ENCODE results near the gene HBP1.
"Not testable (repeated sequence)": the region's sequence is repeated elsewhere in the genome, so short reads cannot be mapped to it uniquely, and the experiment has no call there.

HBP1 gene

GRCh38 chr7:107185716-107186115 lies 16.9 kb downstream of the HBP1 start:
- no peak for DNase-seq (ENCODE audit: low read depth)

DNA sequence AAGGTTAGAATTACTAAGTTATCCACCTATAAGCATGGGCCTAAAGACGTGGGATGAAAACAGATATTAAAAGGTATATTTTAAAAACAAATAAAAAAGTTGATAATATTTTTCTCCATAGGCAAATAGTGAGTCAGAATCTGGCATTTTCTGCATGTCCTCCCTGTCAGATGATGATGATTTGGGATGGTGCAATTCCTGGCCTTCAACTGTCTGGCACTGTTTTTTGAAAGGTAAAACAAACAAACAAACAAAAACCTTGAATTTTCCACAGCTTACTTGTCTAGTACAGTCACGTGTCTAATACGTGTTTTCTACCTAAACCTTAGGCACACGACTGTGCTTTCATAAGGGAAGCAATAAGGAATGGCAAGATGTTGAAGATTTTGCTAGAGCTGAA lies 17.4 kb downstream of the HBP1 start:
- DNase-seq (ENCODE audit: low read depth), result no peak

GRCh38 chr7:107187774-107188173 lies 19.0 kb downstream of the HBP1 start:
- DNase-seq (ENCODE audit: low read depth), result no peak

DNA sequence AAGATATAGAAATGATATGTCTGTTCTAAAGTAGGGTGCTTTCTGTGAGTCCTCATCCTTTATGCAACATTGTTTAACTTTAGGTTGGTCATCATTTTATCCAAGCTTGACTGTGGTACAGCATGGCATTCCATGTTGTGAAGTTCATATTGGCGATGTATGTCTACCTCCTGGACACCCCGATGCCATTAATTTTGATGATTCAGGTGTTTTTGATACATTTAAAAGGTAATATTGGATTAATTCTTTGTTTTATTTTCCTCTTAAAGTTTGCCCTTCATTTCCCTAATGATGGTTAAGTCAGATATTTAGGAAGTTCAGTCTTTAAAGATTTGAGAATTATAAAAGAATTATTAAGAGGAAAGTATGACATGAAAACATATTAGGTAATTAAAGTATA lies 21.3 kb downstream of the HBP1 start:
- DNase-seq (ENCODE audit: low read depth), result no peak

DNA sequence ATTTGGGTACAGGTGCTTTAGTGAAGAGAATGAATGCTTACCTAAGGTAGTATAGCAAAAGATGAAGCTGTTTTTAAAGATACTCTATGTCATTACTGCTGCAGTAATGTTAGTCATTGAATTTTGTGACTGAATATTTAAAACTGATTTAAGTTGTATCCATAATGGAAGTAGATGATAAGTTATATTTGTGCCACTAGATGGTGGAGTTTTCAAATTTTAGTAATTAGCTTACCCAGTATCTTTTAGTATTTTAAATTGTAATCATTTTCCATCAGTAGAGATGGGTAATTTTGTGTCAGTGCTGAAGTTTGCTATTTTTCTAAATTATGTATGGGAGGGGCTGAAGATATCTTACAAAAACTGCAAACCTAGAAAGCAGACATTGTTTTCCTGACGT lies 25.2 kb downstream of the HBP1 start:
- no peak for DNase-seq (ENCODE audit: low read depth)

GRCh38 chr7:107196834-107197610 lies 28.2 kb downstream of the HBP1 start:
- DNase-seq (ENCODE audit: low read depth), result no peak

GRCh38 chr7:107201795-107202450 lies 33.1 kb downstream of the HBP1 start:
- peak; percentile 17 for DNase-seq (ENCODE audit: low read depth)

DNA sequence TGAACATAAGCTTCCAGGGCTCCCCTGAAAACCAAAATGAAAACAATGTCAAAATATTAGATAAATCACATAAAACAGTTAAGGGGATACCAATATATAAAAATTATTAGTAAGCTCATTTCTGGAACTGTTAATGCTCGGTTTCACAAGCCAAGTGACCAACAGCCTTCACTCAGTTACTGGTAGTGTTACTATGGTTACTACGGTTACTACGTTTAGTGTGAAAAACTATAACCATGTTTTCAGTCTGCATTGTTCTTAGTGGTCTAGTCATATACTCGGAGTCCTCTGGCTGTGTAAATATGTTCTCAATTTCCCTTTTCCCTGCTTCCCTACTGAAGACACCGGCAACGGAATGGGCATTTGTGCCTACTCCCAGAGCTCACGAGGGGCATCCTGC lies 34.8 kb downstream of the HBP1 start:
- no peak for DNase-seq (ENCODE audit: low read depth)

GRCh38 chr7:107206136-107206535 lies 37.3 kb downstream of the HBP1 start:
- no peak for DNase-seq (ENCODE audit: low read depth)

DNA sequence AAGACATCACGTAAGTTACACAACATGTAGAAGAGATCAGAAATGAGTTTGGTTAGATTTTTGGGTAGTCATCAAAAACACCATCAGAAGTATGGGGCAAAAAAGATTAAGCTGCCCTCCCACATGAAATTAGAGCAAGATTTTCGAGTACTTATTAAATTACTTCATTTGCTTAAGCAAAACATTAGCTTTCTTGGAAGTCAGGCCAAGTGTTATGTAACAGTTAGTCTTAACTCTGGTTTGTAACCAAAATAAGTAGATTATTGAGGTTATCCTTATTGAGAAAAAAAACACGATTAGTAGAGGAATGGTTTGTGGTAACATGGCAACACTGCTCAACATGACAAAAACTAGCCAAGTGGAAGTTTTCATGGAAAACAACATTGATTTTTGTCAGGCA lies 37.9 kb downstream of the HBP1 start:
- DNase-seq (ENCODE audit: low read depth), result no peak

- DNase-seq (ENCODE audit: low read depth), result no peak
Observed at GRCh38 chr7:107207459-107207858, 38.7 kb downstream of the HBP1 start.

- DNase-seq (ENCODE audit: low read depth), result no peak
Observed at GRCh38 chr7:107208024-107208521, 39.3 kb downstream of the HBP1 start.

- DNase-seq (ENCODE audit: low read depth), result no peak
Observed at GRCh38 chr7:107208563-107208962, 39.8 kb downstream of the HBP1 start.

DNA sequence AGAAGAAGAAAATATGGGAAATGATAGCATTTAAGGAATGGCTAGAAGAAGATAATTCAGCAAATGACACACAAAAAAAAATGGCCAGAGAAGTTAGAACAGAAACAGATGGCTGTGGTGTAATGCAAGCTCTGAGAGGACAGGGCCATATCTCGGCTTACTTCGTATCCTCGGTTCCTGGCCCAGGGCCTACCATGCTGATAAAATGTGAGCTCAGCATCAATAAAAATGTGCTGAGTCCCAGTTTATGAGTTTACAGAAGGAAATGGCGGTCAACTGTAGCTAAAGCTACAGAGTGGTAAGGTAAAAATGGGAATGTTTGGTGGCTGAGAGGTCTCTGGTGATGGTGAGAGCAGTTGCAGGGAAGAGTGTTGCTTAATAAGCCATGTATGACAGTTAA lies 40.8 kb downstream of the HBP1 start:
- DNase-seq (ENCODE audit: low read depth), result no peak

GRCh38 chr7:107210400-107210799 lies 41.6 kb downstream of the HBP1 start:
- no peak for DNase-seq (ENCODE audit: low read depth)

DNA sequence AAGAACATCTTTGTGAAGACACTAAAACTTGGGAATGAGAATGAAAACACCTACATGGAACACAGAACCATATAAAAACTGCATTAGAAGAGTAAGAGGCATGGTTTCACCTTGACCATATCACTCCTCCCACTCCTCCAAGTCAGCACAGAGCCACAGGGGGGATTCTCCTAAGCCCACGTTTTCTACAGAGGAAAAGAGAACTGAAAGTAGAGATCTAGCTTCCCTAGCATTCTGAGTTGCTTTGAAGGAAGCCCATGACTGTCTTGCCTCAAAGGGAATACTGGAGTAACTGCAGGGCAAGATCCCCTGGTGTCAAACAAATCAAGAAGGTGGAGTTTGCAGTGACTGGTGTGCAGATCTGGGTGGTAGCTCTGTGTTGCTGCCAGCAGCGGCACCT lies 43.9 kb downstream of the HBP1 start:
- no peak for DNase-seq (ENCODE audit: low read depth)

- no peak for DNase-seq (ENCODE audit: low read depth)
Observed at GRCh38 chr7:107213193-107213788, 44.5 kb downstream of the HBP1 start.

DNA sequence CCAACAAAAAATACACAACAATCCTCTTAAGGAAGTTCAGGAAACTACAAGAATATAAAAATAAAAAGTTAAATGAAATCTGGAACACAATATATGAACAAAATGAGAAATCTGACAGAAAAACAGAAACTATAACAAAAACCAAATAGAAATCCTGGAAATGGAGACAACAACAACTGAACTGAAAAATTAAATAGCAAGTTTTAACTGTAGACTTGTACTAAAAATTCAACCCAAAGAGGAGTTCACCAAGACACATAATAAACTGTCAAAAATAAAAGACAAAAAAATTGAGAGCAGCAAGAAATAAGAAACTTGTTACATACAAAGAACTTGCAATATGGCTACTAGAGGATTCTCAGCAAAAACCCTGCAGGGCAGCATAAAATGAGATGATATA lies 45.1 kb downstream of the HBP1 start:
- DNase-seq (ENCODE audit: low read depth), result no peak

DNA sequence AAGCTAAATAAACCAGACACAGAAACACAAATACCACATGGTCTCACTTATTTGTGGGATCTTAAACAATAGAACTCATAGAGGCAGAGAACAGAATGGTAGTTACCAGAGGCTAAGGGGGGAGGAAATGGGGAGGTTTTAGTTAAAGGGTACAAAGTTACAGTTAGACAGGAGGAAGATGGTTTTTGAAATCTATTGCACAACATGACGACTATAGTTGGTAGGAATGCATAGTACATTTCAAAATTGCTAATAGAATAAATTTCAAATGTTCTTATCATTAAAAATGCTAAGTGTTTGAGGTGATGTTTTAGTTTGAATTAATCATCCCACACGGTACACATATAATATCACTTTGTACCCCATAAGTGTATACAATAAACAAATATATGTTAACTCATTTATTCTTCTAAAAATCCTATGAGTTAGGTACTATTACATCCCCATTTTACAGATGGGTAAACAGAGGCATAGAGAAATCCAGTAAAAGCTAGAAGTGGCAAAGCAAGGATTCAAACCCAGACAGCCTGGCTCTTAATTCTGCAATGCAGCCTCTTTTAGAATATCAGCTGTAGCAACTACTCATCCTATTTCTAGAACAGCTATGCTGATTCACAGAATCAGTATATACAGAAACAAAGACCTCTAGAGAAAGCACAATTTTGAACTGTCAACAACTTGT lies 50.9 kb downstream of the HBP1 start:
- no peak for DNase-seq (ENCODE audit: low read depth)

DNA sequence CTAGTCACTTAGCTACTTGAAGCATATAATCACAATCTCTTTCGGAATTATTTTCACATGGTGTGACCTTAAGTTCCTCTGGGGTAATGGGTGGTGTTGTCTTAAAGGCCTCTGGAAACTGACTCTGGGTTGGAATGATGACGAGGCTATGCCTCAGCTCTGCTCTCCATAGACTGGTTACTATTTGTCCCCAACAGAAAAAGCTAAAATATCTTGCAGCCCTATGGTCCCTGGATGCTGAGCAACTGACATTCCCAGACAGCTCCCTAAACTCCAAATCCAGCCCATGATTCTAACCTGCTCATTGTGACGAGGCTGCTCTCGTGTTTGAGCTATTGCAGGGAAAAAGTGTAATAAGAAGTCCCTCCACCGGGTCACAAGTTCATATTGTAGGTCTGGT lies 51.6 kb downstream of the HBP1 start:
- no peak for DNase-seq (ENCODE audit: low read depth)

- DNase-seq (ENCODE audit: low read depth), result not testable (repeated sequence)
Observed at GRCh38 chr7:107220806-107221205, 52.0 kb downstream of the HBP1 start.

GRCh38 chr7:107224374-107225223 lies 55.8 kb downstream of the HBP1 start:
- no peak for DNase-seq (ENCODE audit: low read depth)
